Renal pelvis (tissue), 4 donors: Measurements from ENCODE around the gene BATF3. TPM values are rescaled to one million over a fixed set of nuclear protein-coding genes. Genes with fewer than 3 reads are reported as not detected.
"Not testable (repeated sequence)": the region's sequence is repeated elsewhere in the genome, so short reads cannot be mapped to it uniquely, and the experiment has no call there.

Experiments
- DNase-seq: peaks from one replicate; pipeline ENCODE4 v3.0.0-alpha.2; 2013
- polyA plus RNA-seq, 3 donors: library from polyadenylated mRNA; unstranded; fragments of 120-200 nt; gene quantifications; one replicate each; pipeline ENCODE4 v1.2.1, GENCODE V29; 2013; ENCODE audit not compliant: insufficient read length in 3 of 3

Gene BATF3
- polyA plus RNA-seq, 3 donors, result 1.1 to 1.9 (median 1.6) TPM

DNA sequence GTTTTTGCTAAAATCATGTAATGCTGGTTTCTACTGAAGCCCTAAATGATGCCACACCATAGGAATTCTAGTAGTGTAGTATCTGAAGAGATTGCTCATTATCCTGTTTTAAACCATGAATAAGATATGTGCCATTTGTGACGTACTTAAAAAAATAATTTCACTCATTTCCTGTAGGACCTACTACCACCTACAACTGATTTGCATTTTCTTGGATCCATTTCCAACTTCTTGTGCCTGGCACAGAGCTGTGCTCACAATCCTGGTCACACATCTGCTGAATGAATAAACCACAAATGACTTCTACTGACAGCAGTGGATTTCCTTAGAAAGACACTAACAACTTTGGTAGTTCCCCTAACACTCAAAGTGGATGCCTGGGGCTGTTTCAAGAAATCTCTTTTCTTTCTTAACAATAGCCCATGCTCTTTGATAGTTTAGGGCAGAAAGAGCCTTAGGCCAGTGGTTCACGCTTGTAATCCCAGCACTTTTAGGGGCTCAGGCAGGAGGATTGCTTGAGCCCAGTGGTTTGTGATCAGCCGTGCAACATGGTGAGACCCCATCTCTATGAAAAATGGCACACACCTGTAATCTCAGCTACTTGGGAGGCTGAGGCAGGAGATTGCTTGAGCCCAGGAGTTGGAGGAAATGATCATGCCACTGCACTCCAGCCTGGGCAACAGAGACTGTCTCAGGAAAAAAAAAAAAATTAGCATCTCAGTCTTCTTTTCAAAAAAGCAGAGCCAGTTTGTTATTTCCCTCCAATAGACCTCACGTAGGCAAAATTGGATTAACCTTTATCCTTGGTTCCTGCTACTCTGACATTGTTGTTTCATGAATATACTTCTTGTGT is 13.0 kb upstream of the BATF3 start:
- DNase-seq, result no peak

DNA sequence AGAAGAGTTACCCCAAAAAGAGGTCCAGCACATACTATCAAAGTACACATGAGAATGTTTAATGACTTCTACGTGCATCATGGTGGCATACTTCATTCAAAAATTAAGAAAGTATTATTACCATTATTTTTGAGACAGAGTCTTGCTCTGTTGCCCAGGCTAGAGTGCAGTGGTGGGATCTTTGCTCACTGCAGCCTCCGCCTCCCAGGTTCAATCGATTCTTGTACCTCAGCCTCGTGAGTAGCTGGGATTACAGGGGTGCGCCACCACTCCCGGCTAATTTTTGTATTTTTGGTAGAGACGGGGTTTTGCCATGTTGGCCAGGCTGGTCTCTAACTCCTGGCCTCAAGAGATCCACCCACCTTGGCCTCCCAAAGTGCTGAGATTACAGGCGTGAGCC is 12.3 kb upstream of the BATF3 start:
- not testable (repeated sequence) for DNase-seq

DNA sequence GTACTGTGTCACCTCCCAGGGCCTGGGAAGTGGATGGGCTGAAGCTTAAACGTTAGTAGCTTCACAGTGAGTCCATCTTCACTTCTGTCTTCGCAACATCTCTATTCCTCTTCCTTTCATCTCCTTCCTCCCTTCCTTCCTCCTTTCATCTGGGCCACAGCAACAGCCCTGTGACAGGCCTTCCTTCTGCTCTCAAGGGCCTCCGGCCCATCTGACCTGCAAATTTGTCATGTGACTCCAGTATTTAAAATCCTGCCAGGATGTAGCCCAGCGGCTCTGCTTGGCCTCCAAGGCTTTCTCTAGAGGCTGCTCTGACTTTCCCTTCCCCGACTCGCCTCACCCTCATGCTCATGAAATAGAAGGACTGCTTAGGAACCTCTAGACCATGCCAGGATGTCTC is 10.9 kb upstream of the BATF3 start:
- no peak for DNase-seq

DNA sequence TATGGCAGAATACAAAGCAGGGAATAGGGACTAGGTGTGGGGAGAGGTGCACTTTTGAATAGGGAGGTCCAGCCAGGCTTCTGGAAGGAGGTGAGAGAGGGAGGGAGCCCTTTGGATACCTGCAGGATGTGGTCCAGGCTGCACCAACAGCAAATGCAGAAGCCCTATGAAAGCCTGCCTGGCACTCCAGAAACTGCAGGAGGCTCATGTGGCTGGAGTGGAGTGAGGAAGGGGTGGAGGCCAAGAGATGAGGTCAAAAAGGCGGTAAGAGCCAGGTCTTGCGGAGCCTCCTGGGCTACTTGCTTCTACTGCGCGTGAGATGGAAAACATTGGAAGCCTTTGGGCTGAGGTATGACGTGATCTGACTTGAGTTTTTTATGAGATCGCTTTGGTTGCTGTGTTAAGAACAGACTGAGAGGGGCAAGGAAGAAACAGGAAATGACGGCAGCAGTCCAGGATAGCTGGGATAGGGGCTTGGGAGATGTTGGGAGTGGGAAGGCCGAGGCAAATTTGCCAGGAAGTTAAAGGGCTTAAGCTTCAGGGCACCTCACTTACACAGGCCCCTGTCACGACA is 4.4 kb upstream of the BATF3 start:
- no peak for DNase-seq

DNA sequence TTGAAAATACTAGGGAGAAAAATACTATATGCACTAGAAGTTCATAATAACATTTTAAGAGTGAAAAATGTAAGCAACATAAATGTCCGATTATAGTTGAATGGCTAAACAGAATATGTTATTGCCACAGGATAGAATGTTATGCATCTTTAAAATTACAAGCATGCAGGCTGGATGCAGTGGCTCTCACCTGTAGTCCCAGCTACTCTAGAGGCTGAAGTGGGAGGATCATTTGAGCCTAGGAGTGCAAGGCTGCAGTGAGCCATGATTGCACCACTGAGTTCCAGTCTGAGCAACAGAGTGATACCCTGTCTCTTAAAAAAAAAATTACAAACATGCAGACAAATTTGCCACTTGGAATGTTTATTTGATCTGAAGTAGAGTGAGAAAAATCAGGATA is 3.0 kb upstream of the BATF3 start:
- DNase-seq, result no peak

DNA sequence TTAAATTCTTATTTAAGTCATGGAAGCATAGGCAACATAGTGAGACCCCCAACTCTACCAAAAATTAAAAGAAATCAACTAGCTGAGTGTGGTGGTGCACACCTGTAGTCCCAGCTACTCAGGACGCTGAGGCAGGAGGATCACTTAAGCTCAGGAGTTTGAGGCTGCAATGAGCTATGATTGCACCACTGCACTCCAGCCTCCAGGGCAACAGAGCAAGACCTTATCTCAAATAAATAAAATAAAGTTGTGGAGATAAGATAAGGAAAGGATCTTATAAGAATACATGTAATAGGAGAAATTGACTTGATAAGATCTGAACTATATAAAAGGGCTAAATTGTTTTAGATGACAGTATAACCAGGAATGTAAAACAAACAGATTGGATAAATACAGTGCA is 2.3 kb upstream of the BATF3 start:
- DNase-seq, result no peak

DNA sequence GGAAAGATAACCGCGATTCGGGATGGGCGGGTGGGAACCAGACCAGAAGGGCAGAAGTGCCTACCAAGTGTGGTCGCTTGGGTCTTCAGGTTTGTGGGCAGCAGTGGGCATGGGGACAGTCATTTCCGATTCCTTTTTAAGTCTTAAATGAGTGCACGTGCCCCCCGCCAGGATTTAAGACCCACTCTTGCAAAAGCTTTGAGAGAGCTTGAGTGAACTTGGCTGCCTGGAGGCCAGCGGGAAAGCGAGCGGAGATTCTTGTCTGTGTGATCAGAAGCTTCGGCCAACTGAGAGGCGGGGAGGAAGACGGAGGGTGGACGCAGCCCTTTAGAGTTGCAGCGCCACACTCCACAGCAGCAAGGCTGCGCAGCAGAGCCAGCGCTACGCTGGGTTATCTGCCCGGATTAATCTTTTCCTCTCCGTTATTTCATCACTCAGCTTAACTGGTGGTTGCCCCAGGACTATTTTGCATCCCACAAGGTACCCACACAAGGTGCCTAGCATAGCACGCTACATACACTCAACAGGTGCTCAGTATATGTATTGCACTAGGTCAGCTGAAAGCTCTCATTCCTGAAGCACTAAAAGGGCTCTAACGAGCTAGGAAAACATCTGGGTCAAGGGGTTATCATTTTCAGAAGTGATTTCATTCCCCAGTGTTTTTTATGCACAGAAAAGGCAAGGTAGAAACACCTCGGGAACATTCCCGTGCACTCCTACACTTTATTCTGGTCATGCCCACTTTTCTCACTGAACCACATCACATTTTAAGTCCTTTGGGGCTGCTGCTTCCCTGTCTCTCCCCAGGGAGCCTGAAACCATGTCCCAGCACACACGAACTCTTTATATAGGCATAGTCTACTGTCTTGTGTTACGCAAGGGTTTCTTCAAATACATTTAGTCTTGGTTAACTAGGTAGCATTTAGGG is 1.5 kb upstream of the BATF3 start:
- DNase-seq, result peak; percentile 54

DNA sequence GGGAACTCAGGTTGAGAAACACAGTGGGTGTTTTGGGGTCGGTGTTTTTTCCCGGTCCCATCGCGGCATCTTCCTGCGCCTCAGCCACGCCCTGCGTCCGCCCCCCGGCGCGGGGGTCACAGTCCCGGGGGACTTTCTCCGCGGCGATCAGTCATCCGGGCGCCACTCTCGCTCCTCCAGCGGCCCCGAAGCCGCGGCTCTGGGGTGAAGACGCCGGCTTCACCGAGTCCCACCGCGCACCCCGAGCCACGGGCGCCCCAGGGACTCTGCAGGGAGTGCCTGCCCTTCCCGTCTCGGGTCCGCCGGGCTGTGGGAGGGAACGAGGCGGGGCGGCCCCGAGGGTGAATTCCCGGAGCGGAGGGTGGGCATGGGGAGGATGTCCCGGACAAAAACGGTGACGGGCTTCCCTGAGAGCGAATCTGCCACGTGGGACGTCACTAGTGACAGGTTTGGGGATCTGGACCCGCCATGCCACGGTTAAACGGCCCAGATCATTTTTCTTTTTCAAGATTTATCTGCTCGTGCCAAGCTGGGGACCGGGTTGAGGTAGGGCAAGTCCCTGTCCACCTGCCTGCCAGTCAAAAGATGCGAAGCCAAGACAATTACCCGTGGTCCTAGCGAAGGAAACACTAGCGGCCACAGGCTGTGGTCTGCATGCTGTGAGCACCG is 717 bp upstream of the BATF3 start:
- DNase-seq, result peak; percentile 15

DNA sequence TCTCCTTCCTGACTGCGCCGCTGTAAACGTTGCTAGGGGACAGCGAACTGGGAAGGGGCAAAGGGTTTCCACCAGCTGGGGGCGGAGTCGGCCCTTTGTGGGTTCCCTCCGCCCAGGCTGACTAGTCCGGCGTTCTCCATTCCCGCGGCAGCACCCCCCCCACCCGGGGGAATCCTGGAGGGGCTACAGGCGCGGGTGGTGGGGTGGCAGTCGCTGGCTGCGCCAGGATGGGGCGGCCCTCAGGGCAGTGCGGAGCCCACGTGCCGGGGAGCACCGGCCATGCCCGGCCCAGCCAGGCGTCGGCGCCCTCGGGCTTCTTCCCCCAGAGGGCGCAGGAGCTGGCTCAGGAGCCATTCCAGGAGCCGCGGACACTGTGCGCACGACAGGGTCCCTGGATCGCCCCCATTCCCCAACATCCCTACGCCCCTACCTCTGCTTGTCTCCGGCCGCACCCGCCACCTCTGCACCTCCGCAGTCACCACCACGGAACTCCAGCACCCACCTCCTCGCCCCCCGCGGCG is 476 bp downstream of the BATF3 start:
- peak; percentile 15 for DNase-seq

DNA sequence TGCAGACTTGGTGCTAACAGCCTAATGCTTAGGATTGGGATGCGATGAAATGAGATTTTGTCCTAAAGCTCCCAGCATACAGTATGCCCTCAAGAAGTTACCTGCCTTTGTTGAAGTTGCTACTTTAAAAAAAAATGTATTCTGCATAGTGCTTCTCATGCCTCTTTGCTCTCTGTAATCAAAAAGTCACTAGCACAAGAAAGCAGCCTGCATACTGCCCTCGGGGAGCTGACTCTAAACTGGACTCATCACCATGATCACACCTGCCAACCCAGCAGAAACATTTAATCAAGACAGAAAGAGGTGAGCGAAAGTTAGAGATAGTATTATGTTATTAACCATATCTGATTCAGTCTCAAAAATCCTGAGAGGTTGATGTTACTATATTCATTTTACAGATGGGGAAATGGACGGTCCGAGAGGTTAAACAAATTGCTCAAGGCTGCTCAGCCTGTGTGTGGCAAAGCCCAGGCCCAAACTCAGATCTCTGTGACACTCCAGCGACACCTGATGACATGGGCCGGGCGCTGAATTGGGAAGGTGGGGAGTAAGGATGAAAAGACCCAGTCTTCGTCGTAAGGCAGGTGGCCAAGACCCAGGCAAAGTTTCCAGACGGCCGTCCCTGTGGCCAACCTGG is 1.1 kb downstream of the BATF3 start:
- DNase-seq, result no peak

DNA sequence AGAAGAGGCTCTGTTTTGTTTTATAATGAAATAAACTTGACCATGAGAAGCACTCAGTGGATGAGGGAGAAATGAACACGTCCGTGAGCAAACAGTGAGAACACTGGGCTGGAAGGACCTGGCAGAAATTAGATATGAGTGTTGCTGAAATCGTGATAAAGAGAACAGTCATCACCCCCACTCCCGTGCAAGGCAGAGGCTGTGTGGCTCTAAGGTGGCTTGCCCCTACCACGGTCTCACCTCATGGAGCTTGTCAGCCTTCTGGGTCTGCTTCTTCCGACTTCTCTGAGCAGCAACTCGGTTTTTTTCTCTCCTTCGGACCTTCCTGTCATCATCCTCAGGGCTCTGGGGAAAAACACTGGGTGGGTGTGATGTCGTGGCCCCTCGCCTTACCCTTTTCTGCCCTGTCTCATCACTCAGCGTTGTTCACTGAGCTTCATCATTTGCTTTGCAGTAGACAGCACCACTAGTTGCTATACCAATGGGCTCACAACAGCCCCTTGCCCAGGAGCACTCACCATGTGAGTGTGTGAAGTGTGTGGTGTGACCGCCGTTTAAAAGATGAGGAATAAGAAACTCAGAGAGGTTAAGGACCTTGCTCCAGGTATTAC is 2.8 kb downstream of the BATF3 start:
- DNase-seq, result no peak

DNA sequence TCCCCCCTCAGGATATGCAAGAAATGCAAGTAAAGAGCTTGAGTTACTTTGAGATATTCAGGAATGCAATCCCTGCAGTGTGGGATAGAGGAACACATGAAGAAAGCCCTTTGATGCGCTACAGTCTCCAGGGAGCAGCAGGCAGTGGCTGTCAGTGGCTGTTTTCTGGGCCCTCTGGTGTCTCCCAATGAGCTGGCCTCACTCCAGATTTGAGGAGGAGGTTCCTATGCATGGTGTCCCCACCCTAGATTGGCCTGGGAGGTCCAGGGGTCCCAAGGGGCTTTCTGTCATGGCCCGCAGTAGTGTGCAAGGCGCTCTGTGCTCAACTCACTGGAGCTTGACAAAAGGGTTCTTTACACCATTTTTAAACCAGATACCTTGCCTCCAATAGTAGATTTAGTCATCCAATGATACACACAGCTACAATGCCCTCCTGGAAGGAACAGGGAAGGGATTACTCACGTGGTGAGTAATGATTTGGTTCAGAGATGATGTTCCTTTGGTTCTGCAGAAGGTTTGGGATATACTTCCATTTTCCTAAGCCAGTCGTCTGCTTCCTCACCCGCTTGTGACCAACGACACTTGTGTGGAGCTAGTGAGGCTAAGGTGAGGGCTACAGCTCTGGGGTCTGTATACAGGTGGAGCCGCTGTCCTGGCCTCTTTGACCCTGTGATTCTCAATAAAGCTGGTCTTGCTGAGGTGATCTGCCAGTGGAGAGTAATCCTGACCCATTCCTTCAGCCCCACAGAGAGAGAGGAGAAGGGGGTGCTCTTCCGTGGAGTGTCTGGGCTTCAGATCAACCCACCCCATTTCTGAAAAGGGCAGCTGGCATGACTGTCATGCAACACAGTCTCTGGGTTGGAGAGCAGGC is 6.6 kb downstream of the BATF3 start:
- no peak for DNase-seq

DNA sequence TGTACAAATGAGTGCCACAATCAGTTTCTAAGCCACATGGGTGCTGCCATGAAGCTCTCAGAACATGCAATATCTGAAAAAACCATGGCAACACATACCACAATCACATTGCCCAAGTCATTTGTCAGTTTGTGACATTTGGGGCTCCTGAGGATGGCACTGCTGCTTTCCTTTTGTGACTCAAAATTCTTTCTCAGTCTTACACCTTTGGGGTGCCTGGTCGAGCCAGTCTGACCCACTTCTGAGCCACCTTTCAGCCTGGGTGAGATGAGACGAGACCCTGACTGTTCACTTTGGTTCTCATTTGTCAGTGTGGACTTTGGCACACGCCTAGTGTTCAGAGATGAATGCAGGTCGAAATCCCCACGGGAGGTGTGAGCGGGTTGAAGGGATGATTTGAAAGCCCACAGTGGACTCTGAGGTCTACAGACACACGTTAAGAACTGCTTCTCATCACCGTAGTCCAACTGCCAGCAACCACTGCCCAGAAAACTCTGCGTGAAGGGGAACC is 8.0 kb downstream of the BATF3 start:
- no peak for DNase-seq

DNA sequence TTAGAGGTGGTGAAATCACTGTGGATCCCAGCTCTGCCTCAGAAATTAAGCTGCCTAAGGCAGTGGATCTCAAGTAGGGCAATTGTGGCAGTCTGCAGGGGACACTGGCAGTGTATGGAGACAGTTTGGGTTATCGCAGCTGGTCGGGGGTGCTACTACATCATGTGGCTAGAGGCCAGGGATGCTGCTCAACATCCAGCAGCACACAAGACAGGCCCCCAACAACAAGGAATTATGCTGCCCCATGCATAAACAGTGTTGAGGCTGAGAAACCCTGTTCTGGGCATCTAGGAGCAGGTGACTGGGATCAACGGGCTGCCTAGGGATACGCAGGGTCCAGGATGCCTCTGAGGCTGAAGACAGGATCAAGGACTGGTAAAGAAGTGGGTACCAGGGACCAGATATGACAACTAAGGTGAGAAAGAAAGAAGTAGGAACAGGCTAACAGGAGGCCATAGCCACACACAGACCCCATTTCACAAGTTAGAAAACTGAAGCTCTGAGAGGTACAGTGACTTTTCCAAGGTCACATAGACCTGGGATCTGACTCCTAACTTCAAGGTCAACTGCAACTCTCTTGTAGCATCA is 8.7 kb downstream of the BATF3 start:
- DNase-seq, result no peak

DNA sequence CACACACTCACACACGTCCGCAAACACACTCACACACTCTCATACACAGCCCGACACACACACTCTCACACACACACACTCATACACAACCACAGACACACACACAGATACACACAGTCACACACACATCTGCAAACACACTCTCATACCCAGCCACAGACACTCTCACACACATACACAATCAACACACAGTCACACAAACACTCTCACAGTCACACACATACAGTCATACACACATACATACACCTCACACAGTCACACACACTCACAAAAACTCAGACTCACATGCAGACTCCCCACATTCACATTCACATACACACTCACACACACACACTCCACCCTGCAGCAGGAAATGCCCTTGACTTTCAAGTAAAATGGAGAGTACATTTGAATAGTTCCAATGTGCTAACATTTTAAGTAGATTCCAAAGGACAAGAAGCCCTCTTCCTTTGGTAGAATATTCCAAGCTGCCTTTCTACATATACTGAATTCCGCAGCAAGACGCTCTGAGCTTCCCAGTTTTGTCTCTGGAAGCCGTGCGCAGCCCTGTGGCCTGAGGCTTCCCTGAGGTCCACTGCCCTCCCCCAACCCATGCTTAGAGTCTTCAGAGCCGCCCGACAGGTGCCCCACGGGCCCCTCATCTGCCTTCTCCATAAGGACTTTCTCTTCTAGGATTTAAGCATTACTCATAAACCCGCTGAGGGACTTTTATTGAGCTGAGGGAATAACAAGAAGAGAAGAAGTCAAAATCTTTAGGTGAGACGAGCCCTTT is 9.7 kb downstream of the BATF3 start:
- no peak for DNase-seq

DNA sequence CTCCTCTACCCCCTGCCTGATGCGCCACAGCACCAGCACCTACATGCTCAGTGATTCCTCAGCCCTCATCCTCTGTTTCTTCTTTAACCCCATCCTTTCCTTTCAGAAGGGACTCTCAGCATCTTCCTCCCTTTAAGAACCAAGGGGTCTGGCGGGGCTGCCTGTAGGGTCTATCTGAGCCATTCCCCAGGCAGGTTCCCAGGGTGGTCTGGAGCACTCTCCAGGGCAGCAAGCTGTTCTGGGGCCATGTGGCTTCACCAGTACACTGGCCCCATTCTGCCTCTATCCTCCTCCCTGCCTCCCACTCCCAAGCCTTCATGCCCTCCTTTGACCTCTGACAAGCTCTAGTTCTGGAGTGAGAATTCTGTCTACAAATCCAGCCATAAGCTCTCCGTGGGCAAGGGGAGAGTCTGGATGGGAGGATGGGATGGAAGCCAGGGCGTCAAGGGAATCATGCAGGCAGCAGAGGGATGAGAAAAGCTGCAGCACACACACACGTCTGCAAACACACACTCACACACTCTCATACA is 10.4 kb downstream of the BATF3 start:
- no peak for DNase-seq

DNA sequence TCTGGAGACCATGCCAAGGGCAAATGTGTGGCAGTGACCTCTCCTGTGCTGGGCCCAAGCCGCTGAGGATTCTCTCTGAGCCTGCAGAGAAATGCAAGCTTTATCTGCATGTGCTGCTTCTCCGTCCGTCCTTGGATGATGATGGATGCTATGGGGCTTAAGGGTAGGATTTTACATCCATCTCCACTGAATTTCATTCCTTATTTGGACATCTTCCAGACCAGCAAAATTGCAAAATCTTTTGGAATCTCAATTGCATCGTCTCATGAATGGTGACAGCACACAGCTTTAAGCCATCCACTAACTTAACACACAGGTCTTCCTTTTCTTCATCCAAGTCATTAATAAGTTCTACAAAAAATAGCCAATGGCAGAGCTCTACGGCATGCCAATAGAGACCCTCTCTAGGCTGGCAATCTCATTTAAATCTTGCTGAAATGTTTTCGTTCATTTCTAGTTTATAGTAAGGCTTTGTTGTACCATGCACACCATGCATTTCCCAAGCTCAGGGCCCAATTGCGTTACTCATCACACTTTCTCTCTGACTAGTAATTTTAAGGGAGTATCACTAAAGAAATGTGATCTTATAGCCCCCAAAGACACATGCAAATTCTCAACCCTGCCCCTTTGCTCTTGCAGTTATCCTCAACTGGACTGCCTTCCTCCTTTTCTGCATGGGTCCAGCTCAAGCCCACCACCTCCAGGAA is 11.1 kb downstream of the BATF3 start:
- peak; percentile 10 for DNase-seq
